HEK293T (cell line): ENCODE results near the gene CD300H.

Experiments used
- ARNT ChIP-seq: fragments of 450-650 bp; IDR thresholded peaks from 2 replicates; pipeline ENCODE4 v1.6.1; 2017; ENCODE audit warnings: mild to moderate bottlenecking
- BHLHE40 ChIP-seq: fragments of 450-650 bp; IDR thresholded peaks from 2 replicates; pipeline ENCODE4 v1.6.1; 2016; ENCODE audit warnings: mild to moderate bottlenecking, moderate library complexity, borderline replicate concordance
- CTBP1 ChIP-seq: fragments of 450-650 bp; IDR thresholded peaks from 2 replicates; pipeline ENCODE4 v1.6.1; 2016; ENCODE audit warnings: borderline replicate concordance
- ELF4 ChIP-seq: fragments of 450-650 bp; IDR thresholded peaks from 2 replicates; pipeline ENCODE4 v1.6.1; 2017; ENCODE audit warnings: antibody characterized with exemption
- FOXA1 ChIP-seq: fragments of 450-650 bp; IDR thresholded peaks from 2 replicates; pipeline ENCODE4 v1.6.1; 2016; ENCODE audit warnings: mild to moderate bottlenecking
- FOXK2 ChIP-seq: fragments of 450-650 bp; IDR thresholded peaks from 2 replicates; pipeline ENCODE4 v1.6.1; 2016; ENCODE audit warnings: mild to moderate bottlenecking
- FOXM1 ChIP-seq: fragments of 450-650 bp; IDR thresholded peaks from 2 replicates; pipeline ENCODE4 v1.6.1; 2017; ENCODE audit warnings: mild to moderate bottlenecking, borderline replicate concordance
- HDGF ChIP-seq: fragments of 450-650 bp; IDR thresholded peaks from 2 replicates; pipeline ENCODE4 v1.6.1; 2017; ENCODE audit warnings: antibody characterized with exemption, borderline replicate concordance
- L3MBTL2 ChIP-seq: fragments of 450-650 bp; conservative IDR thresholded peaks from 2 replicates; pipeline ENCODE4 v1.6.1; 2016; ENCODE audit warnings: mild to moderate bottlenecking
- SP1 ChIP-seq: fragments of 450-650 bp; IDR thresholded peaks from 2 replicates; pipeline ENCODE4 v1.6.1; 2017
- SUZ12 ChIP-seq: fragments of 450-650 bp; IDR thresholded peaks from 2 replicates; pipeline ENCODE4 v1.6.1; 2016; ENCODE audit warnings: mild to moderate bottlenecking
- TARDBP ChIP-seq: fragments of 450-650 bp; IDR thresholded peaks from 2 replicates; pipeline ENCODE4 v1.6.1; 2016
- ZNF384 ChIP-seq: fragments of 450-650 bp; IDR thresholded peaks from 2 replicates; pipeline ENCODE4 v1.6.1; 2016
- TF ChIP-seq, protein P1 (sequence below): fragments of 450-650 bp; IDR thresholded peaks from 2 replicates; pipeline ENCODE4 v1.6.1; 2016

DNA sequence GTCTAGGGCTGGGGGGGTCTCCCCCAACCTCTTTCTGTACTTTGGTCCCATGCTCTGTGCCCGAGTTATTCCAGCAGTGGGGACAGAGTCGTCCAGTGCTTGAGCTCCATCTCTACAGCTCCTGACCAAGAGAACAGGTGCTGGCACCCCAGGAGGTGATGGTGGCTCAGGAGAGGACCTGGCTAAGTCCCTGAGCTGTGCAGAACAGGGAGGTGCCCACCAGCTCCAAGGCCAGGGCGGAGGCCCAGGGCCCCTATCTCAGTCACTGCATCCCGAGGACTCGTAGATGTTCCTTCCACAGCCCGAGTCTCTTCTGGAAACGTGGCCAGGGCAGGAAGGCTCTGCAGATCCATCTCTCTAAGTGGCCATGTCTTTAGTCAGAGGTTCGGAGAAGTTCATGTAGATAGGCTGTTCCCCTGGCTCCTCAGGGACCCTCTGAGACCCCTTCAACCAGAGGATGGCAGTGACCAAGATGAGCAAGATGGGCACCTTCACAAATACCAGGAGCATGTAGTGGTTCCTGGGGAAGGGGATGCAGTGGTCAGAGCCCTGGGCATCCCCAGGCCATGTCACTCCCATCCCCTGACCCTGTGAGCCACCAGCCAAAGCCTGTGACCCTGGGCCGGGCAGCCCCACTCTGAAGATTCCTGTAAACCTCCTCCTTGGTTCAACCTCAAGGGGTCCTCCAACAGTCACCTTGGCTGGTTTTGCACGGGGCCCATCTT is 44.8 kb downstream of the CD300H start:
- TF ChIP-seq FOXK2: no peak
- TF ChIP-seq FOXM1: no peak
- no peak for TF ChIP-seq CTBP1
- no peak for TF ChIP-seq ARNT
- no peak for TF ChIP-seq BHLHE40
- no peak for TF ChIP-seq TARDBP
- no peak for TF ChIP-seq SUZ12
- no peak for TF ChIP-seq ELF4
- TF ChIP-seq HDGF: no peak
- TF ChIP-seq, protein P1, sequence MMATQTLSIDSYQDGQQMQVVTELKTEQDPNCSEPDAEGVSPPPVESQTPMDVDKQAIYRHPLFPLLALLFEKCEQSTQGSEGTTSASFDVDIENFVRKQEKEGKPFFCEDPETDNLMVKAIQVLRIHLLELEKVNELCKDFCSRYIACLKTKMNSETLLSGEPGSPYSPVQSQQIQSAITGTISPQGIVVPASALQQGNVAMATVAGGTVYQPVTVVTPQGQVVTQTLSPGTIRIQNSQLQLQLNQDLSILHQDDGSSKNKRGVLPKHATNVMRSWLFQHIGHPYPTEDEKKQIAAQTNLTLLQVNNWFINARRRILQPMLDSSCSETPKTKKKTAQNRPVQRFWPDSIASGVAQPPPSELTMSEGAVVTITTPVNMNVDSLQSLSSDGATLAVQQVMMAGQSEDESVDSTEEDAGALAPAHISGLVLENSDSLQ: no peak
- no peak for TF ChIP-seq ZNF384
- no peak for TF ChIP-seq L3MBTL2
- TF ChIP-seq SP1: no peak
- TF ChIP-seq FOXA1: no peak
